Glomerular endothelial cell (primary cell): ENCODE data around the gene BAIAP2. TPM values are rescaled to one million over a fixed set of nuclear protein-coding genes. Genes with fewer than 3 reads are reported as not detected.

Experiments used
- DNase-seq: peaks from one replicate; pipeline ENCODE4 v3.0.0-alpha.2; 2011; ENCODE audit warnings: low read depth, low spot score; ENCODE audit errors: extremely low read depth
- total RNA-seq: library from RNA; depleted of rRNA; stranded (reverse); fragments of >200 nt; gene quantifications from 2 replicates; pipeline ENCODE4 v1.2.3, GENCODE V29; 2015

BAIAP2 gene
- total RNA-seq, 1 donor from 2014 or later, result 30.6 TPM

- no peak for DNase-seq
These were observed 65.7 kb downstream of the BAIAP2 start for GRCh38 chr17:81100668-81101067.

GRCh38 chr17:81101614-81102306 is 66.8 kb downstream of the BAIAP2 start:
- no peak for DNase-seq

GRCh38 chr17:81102352-81102751 is 67.4 kb downstream of the BAIAP2 start:
- DNase-seq, result no peak

GRCh38 chr17:81102869-81103268 is 67.9 kb downstream of the BAIAP2 start:
- no peak for DNase-seq

GRCh38 chr17:81103379-81103778 is 68.4 kb downstream of the BAIAP2 start:
- DNase-seq, result no peak

- DNase-seq, result no peak
These were observed 71.8 kb downstream of the BAIAP2 start for GRCh38 chr17:81106716-81107115.

GRCh38 chr17:81108220-81108619 is 73.3 kb downstream of the BAIAP2 start:
- no peak for DNase-seq

GRCh38 chr17:81109957-81110356 is 75.0 kb downstream of the BAIAP2 start:
- no peak for DNase-seq

- no peak for DNase-seq
These were observed 75.6 kb downstream of the BAIAP2 start for GRCh38 chr17:81110488-81111040.

- no peak for DNase-seq
These were observed 76.1 kb downstream of the BAIAP2 start for GRCh38 chr17:81111066-81111465.

GRCh38 chr17:81112450-81112849 is 77.5 kb downstream of the BAIAP2 start:
- DNase-seq, result no peak

GRCh38 chr17:81113158-81113724 is 78.3 kb downstream of the BAIAP2 start:
- DNase-seq, result no peak

- no peak for DNase-seq
These were observed 79.6 kb downstream of the BAIAP2 start for GRCh38 chr17:81114351-81115093.

- no peak for DNase-seq
These were observed 80.3 kb downstream of the BAIAP2 start for GRCh38 chr17:81115219-81115618.

- DNase-seq, result no peak
These were observed 81.0 kb downstream of the BAIAP2 start for GRCh38 chr17:81115749-81116464.

- no peak for DNase-seq
These were observed 81.8 kb downstream of the BAIAP2 start for GRCh38 chr17:81116704-81117103.

GRCh38 chr17:81117672-81118198 is 82.8 kb downstream of the BAIAP2 start:
- DNase-seq, result no peak

- no peak for DNase-seq
These were observed 83.6 kb downstream of the BAIAP2 start for GRCh38 chr17:81118308-81119221.

GRCh38 chr17:81119223-81120148 is 84.5 kb downstream of the BAIAP2 start:
- no peak for DNase-seq
